DMS114 treated with DMSO at 0.1 percent for 48 hours (cell line): Measurements from ENCODE around the gene AOC2.
A peak's percentile ranks its signal among the peaks of the same experiment; 100 is the strongest.

ENCODE experiments used
- DNase-seq: peaks from one replicate; lab custom pipeline; 2025; ENCODE audit not compliant: unreplicated experiment; lab: John Stamatoyannopoulos, UW

The AOC2 gene, protein sequence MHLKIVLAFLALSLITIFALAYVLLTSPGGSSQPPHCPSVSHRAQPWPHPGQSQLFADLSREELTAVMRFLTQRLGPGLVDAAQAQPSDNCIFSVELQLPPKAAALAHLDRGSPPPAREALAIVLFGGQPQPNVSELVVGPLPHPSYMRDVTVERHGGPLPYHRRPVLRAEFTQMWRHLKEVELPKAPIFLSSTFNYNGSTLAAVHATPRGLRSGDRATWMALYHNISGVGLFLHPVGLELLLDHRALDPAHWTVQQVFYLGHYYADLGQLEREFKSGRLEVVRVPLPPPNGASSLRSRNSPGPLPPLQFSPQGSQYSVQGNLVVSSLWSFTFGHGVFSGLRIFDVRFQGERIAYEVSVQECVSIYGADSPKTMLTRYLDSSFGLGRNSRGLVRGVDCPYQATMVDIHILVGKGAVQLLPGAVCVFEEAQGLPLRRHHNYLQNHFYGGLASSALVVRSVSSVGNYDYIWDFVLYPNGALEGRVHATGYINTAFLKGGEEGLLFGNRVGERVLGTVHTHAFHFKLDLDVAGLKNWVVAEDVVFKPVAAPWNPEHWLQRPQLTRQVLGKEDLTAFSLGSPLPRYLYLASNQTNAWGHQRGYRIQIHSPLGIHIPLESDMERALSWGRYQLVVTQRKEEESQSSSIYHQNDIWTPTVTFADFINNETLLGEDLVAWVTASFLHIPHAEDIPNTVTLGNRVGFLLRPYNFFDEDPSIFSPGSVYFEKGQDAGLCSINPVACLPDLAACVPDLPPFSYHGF

DNA sequence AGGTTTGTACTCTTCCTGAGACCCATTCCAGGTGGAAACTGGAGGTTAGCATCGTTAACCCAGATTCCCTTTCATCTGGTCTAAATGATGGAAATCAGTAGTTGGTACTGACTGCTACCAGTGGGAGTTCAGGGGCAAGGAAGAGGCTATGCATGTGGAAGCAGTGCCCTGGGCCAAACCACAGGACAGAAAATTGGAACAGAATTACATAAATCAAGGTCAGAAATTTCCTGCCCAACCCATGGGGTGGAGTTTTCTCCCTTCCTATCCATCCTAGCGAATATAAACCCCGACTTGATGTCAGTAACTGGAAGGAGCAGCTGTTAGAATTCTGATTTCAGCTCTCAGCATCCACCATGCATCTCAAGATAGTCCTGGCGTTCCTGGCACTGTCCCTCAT is at the start of gene AOC2:
AOC2 (plus strand) TSS at position 310 of the 400 bp plus-strand sequence; CDS start at position 357, 47 bp downstream.
- DNase-seq = no peak

DNA sequence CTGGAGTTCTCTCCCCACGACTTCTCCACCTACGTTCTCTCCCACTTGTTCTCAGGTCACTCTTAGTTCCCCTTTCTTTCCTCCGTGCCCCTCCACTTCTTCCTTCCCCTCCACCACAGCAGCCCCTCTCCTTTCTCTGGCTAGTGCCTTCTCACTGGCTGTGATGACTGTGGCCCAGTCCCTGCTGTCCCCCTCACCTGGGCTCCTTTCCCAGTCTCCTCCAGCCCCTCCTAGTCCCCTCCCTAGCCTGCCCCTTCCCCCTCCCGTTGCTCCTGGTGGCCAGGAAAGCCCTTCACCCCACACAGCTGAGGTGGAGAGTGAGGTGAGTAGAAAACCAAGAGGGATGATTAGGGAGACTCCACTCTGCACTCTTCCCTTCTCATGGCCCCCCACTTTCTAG is 49.3 kb upstream of the AOC2 start:
- no peak for DNase-seq

DNA sequence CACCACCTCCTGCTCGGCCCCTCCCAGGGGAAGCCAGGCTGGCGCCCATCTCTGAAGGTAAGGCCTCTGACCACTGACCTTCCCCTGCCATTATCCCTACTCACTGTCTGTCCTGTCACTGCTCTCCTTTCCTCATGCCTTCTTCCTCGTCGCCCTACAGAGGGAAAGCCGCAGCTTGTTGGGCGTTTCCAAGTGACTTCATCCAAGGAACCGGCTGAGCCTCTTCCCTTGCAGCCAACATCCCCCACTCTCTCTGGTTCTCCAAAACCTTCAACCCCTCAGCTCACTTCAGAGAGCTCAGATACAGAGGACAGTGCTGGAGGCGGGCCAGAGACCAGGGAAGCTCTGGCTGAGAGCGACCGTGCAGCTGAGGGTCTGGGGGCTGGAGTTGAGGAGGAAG is 48.9 kb upstream of the AOC2 start:
- DNase-seq = no peak

DNA sequence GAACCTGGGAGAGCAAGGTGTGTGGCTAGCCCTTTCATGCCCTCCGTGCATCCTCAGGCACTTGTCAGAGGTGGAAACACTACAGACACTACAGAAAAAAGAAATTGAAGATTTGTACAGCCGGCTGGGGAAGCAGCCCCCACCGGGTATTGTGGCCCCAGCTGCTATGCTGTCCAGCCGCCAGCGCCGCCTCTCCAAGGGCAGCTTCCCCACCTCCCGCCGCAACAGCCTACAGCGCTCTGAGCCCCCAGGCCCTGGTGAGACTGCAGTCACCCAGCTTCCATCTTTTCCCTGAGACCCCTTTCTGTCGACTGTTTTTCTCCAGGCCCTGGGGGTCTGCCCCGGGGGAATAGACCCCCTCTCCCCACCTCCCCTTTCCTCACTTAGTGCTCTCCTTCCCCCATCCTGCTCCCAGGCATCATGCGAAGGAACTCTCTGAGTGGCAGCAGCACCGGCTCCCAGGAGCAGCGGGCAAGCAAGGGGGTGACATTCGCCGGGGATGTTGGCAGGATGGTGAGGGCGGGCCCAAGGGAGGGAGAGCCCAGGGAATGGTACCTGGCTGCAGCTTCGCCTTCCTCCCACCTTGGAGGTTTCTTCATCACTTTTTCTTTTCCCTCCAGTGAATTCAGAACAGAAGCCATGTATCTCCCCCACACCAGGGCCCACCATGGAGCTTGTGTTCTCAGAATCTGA is 48.2 kb upstream of the AOC2 start:
- DNase-seq = no peak

DNA sequence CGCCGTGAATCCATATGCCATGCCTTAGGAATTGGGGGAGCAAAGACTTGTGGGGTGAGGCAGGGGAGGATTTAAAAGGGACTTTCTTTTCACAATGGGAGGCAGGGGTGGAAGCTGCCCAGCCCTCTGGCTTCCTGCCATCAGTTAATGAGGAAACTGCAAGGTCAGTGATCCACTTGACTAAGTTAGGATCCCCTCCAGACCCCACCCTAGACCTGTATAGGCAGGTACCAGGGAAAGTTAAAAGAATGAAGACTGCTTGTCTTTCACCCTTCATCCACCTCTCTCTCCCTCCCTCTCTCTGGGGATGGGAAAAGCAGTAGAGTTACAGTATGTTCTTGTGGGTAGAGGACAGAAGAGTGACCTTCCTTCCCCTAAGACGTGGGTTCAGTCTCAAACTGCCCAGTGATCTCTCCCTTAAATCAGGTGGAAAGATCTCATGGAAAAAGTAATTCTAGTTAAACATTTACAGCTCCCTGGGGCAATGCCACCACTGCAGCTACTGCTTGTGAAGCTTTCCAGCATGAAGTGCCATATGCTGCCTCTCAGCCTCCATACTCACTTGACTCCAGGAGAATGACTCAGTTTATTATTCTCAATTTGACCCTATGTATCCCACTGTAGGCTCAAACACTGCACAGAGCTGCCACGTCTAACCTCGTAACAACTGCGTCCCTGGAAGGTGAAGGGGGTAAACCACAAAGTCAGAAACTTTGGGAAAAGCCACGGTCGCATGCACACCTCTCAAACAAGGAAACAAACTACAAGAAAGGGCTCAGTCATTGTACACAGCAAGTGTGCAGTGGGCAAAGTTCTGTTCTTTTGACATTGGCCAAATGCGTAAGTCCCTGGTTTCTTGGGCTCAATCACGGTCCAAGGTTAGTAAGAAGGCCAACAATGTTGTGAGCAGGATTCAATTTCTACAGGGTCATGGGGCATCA is 47.0 kb upstream of the AOC2 start:
- DNase-seq = no peak

DNA sequence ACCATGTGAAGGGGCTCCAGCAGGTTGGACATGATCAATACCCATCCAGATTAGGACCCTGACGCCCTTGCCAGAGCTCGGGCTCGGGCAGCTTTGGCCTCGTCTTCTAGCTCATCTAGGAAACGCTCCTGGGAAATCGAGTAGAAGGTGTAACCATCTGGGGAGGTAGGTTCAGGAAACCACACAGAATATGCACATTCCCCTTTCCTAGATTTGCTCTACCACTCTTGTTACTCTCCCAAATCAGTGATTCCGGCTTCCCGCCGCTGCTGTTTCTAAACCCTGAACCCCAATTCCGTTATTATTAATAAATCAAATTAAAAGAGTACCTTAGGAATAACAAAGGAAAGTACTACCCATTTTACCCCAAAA is 46.4 kb upstream of the AOC2 start:
- no peak for DNase-seq

DNA sequence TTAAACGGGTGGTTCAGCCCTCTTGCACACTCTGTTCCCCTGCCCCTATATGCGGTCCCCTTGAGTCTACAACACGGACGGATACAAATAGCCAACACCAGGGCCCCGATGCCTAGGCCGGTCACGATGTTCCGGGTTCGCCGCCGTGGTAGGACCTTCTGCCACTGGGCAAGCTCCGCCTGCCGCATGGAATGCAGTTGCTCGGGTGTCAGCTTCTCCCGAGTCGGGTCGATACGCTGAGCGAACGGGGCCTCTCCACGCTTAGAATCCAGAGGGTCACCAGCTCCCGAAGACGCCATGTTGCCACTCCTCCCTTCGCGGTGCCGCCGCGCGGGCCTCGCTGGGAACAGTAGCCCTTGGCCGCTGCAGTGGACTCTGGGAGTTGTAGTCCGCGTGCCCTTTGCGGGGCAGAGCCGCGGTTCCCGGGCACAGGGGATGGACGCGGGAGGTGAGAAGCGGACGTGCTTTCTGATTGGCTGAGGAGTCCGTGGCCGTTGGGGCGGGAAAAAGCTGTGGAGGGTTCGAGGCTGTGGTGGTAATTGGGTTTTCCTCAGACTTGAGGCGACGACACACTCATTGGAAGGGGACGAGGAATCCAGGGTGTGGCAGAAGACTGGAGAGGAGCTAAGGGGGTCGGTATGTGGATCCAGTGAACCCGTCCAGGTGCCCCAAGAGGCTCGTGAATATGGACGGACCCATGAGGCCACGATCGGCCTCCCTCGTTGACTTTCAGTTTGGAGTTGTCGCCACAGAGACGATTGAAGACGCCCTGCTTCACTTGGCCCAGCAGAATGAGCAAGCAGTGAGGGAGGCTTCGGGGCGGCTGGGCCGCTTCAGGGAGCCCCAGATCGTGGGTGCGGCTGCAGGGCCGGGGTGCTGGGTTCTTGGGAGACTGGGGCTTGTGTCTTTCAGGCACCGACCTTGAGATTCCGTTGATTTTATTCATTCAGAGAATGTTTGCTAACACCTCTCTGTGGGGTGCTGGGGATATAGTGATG is 45.7 kb upstream of the AOC2 start, which contains the start of the genes CNTD1 and COA3:
CNTD1 (plus strand) TSS at position 479 of the 998 bp plus-strand sequence; CDS start at position 686, 207 bp downstream.
COA3 (minus strand) TSS at position 322 of the 998 bp plus-strand sequence; CDS start at position 299, 23 bp downstream.
- DNase-seq = peak; percentile 74

DNA sequence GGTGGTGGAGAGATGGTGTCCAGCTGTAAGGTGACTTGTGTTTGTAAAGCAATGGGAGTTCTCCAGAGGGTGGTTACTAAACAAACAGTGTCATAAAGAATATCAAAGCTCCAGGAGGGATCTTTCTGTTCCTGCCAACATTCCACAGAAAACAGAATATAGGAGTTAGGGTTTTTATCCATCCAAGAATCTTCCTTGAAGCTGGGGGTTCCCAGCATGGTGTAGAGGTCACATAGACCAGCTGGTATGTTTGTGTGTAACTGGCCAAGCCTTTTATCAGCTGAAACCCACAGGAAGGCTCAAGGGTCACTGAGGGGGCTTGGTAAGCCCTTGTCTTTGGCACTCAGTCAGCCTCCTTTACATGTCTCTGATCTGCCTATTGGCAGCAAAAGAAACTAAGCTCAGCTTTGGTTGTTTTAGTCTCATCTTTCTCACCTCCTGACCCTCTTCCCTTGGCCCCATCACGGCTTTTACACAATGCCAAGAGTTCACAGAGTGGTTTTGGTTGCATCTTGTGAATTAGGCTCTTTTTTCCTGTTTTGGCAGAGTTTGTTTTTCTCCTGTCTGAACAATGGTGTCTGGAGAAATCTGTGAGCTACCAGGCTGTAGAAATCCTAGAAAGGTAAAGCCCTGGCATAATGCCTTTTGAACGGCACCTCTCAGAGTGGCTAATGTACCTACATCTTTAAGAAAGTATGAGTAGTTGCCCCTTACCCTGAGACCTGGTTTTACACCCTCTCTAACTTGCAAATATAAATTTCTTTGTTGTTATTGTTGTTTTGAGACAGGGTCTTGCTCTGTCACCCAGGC is 41.1 kb upstream of the AOC2 start:
- no peak for DNase-seq

DNA sequence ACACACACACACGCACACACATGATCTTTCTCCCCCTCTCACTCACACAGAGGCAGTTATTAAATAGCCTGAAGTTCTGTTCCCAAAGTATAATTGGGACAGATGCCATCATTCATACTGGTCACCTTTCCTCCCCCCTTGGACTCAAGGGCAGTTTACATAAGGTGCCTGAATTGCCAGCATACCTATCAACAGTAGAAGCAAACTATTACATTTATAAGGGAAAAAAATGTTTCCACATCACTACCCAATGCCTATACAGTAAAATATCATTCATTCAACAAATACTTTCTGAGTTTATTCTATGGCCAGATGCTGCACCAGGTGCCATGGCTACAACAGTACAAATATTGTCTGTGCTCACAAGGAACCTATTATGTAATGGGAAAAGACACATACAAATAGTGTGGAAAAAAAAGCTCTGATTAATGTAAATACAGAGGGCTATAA is 39.4 kb upstream of the AOC2 start:
- no peak for DNase-seq

DNA sequence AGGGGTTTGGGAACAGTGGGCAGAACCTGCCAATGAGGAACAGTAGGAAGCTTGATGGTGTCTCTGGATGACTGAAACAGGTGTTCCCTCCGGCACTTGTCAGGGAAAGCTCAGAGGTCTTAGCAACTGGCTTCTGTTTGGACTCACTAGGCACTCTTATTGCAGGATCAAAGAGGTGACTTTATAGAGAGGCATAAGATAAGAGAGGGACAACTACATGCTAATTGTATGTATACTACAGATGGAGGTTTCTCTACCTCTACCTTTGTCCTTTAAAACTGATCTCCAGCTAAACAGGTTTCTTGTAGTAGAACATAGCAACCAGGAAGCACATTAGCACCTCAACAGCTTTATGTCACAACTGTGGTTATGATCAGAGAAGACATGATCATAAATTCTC is 38.1 kb upstream of the AOC2 start:
- DNase-seq = no peak

DNA sequence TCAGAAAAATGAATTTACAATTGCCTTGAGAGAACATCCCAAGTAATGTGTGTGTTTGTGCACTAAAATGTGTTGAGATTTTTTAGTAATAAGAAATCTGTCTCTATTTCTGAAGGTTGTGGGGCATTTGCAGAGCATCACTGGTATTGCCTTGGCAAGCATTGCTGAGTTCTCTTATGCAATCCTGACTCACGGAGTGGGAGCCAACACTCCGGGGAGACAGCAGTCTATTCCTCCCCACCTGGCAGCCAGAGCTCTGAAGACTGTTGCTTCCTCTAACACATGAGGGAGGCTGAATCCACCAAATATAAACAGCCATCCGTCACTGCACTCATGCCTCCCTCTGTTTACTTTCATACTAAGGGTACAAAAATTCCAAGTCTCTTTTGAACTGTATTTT is 35.1 kb upstream of the AOC2 start:
- DNase-seq = no peak

DNA sequence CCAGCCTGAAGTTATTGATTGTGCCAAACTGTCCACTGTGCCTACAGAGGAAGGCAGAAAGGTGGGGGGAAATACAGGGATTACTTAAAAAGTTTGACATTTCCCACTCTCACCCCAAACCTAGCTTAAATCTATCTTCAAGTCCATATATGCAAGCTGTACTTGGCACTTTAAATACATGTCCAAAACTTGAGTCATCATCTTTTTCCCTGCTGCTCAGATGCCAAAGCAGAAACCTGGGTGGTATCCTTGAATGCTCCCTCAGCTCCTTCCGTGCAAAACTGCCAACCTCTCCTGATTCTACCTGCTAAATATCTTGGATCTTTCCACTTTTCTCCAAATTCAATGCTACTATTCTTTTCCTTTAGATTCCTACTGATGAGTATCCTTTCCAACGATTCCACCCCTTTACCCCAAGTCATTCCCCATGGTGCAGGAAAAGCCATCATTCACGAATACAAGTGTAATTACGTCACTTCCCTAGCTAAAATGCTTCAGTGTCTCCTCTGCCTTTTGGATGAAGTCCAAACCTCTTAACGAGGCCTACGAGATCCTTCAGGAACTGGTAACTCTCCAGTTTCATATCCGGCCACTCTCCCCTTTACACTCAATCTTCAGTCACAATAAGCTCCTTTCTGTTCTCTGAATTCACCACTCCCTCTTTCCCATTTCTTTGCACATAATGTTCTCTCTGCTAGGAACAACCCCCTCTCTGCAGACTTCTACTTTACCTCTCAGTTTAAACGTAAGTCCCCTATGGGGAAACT is 29.6 kb upstream of the AOC2 start:
- DNase-seq = no peak

DNA sequence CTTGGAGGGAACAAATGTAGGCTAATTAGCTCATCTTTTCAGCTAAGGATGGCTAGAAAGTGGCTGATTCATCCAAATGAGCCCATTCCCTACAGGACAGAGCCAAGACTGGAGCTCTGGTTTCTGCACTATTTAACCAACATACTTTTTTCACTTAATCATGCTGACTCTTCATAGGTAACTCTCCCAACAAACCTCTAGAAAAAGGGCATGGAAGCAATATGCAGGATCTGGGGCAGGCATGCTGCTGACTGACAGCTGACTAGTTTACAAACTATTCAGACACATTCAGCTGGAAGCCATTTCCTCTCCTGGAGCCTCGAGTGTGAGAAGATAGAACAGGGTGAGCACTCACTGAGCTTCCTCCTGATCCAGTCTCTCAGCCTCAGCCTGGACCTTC is 26.5 kb upstream of the AOC2 start:
- no peak for DNase-seq

DNA sequence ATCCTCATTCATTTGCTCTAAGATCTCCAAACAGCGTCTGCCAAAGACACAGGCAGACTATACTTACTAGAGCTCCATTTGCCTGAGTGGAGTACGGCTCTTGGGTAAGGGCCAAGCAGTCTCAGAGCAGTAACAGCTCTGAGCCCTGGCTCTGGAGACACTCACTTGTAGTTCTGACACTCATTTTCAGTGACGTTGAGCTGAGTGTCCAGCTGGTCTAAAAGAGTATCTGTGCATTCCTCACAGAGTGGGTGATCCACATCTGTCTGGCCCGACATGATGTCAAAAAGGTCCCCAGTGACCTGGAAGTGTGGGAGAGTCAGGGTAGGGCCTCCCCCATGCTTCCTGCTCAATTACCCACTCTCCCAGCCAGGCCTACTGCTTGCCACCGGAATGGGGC is 26.0 kb upstream of the AOC2 start:
- no peak for DNase-seq

DNA sequence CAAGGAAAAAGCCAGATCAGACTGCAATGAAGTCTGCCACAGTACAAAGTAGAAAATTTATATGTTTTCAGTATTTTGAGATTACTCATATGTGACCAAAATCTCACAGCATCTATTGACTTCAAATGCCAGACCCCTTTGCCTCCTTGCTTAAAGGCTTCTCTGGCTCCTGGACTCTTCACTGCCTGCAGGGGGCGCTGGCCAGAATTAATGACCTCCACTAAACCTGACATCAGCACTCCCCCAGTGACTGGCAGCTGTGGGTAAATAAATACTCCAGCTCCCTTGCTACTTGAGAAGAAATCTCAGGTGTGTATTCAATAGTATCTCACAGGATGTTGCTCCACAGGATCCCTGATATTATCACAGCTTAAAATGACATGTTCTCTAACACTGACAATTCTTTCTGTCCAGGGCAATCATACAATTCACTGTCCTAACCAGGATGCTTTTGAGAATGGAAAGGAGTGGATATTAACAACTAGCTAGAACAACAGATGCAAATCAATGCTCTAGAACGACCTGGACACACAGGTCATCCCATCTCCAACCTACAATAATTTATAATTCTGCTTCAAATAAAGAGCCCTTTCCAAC is 24.3 kb upstream of the AOC2 start:
- peak; percentile 23 for DNase-seq

DNA sequence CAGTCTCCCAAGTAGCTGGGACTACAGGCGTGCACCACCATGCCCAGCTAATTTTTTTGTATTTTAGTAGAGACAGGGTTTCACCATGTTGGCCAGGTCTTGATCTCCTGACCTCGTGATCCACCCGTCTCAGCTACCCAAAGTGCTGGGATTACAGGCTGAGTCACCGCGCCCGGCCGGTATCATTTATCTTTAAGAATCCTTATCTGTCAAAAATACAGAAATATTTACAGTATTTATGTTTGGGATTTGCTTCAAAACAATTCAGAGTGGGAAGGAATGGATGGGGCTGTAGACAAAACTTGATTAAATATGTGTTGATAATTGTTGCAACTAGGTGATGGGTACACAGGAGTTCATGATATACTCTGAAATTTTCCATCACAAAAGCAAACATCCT is 23.2 kb upstream of the AOC2 start:
- no peak for DNase-seq

DNA sequence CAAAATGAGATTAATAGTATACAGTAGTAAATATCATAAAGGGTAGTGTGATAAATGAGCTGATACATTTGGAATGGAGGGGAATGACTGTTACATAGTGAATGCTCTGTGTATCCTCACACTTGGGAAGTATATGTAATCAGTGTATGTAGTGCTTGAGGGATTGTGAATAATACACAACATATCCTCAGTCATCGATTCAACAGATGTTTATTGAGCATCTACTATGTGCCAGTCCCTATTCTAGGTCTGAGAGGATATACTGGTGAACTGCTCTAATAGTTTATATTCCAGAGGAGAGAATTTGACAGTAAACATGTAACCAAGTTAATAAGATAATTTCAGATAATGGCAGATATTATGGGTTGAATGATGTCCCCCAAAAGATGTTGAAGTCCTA is 16.9 kb upstream of the AOC2 start:
- no peak for DNase-seq
